Measurements from ENCODE around the gene SLC22A23. TPM values are rescaled to one million over a fixed set of nuclear protein-coding genes. Genes with fewer than 3 reads are reported as not detected.

Gene SLC22A23
- total RNA-seq, 2 experiments from 2014 or later = 0.75 to 0.83 TPM

GRCh38 chr6:3351105-3351676, 105.7 kb downstream of the SLC22A23 start:
- ChIA-PET CTCF (no interaction called here), POLR2A (no interaction called here)
- Mint-ChIP-seq H3K4me1 (peaks cover 7% of the 10 kb centered on the region), H3K27me3 (peaks cover 14% of the 10 kb centered on the region), H3K36me3 (ENCODE audit: low read depth) (no peaks in the 10 kb centered on the region), H3K9me3 (no peaks in the 10 kb centered on the region), H3K27ac (no peak overlapping the region), H3K4me3 (no peak overlapping the region)
- no peak for DNase-seq

GRCh38 chr6:3350252-3350796, 106.5 kb downstream of the SLC22A23 start:
- Mint-ChIP-seq H3K27me3 (peaks cover 12% of the 10 kb centered on the region), H3K36me3 (ENCODE audit: low read depth) (no peaks in the 10 kb centered on the region), H3K4me3 (no peak overlapping the region), H3K4me1 (peaks cover under 1% of the 10 kb centered on the region), H3K27ac (no peak overlapping the region), H3K9me3 (no peaks in the 10 kb centered on the region)
- no peak for DNase-seq
- POLR2A ChIA-PET = no interaction called here
- CTCF ChIA-PET = no interaction called here

DNA sequence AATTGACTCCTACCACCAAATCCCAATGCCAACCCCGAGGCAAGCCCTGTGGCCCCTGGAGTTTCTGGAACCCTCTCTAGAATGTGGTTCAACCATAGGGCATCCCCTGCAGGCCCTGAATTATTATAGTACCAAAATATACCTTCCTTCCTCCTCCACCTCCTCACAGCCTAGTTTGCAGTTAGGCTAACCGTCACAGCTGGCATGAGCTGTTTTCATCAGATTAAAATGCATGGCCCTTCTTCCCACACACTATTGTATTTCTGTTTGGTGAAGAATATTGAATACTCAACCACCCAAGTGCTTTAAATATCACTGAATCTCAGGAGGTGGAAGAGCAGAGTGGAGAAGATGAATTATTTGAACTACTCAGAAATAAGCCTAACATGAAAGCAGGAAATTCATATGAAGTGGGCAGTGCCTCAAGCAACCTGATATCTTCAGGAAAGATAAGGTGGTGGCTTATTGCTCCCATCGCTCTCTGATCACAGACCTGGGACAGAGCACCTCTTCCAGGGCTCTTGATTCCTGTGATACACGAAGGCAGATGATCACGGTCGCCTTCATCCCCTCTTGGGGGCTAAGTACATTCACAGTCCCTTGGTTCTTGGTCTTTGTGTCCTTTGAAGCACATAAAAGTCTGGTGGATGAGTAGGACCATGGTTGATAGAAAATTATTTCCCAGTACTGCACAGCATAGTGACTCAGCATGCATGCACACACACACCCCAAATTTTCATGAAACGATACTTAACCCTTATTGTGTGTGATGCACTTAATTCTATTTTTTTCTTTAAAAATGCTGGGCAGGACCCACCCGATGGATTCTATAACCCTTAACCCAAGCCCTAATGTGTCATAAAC, 107.2 kb downstream of the SLC22A23 start:
- POLR2A ChIA-PET = no interaction called here
- no peaks in the 10 kb centered on the region for H3K4me1 Mint-ChIP-seq
- no peak for DNase-seq
- no peaks in the 10 kb centered on the region for H3K36me3 Mint-ChIP-seq (ENCODE audit: low read depth)
- H3K27ac Mint-ChIP-seq = no peak overlapping the region
- CTCF ChIA-PET = interaction anchor here (1.6 kb wide), 1 partner anchor 13 kb away, joined by 3 read pairs; no protein-coding TSS in a partner anchor
- peaks cover 10% of the 10 kb centered on the region for H3K27me3 Mint-ChIP-seq
- no peak overlapping the region for H3K4me3 Mint-ChIP-seq
- no peaks in the 10 kb centered on the region for H3K9me3 Mint-ChIP-seq

DNA sequence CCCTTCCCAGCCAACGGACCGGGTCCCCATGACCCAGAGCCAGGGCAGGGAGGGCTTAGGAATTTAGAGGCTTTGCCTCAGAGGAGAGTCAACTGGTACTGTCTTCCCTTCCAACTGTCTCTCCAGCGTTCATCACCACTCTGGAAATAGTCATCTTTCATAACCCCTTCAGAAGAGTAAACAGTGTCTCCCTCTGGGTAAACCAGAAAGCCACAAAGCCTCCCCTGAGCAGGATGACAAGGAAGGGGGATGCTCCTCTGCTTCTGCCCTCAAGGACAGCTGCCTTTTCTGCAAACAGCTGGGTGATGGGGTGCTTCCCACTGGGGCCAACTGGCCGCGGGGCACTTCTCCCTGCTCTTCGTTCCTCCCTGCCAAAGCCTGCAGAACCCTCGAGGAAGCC, 108.0 kb downstream of the SLC22A23 start:
- ChIA-PET CTCF (interaction anchor here (1.6 kb wide), 1 partner anchor 12 kb away, joined by 3 read pairs; no protein-coding TSS in a partner anchor), POLR2A (no interaction called here)
- H3K27ac Mint-ChIP-seq = no peak overlapping the region
- peaks cover 6% of the 10 kb centered on the region for H3K27me3 Mint-ChIP-seq
- no peaks in the 10 kb centered on the region for H3K4me1 Mint-ChIP-seq
- no peak for DNase-seq
- no peaks in the 10 kb centered on the region for H3K9me3 Mint-ChIP-seq
- H3K36me3 Mint-ChIP-seq (ENCODE audit: low read depth) = no peaks in the 10 kb centered on the region
- H3K4me3 Mint-ChIP-seq = no peak overlapping the region

DNA sequence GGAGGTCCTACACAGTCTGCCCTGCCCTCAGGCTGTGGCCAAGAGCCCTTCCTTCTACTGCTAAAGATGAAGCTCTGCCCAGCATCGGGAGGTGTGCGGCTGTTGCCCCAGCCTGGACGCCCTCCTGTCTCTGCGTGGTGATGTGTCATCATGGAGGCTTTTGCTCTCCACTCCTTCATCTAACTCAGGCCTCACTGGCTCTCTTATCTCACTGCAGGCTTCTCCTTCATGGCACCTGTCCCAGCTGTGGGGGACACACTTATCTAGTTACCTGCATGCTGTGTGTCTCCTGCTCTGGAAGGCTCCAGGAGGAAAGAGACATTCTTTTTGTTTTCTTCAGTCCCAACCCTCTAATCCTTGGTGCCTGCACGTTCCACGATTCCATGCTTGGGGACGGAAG, 109.0 kb downstream of the SLC22A23 start:
- H3K27me3 Mint-ChIP-seq = peaks cover 6% of the 10 kb centered on the region
- no peaks in the 10 kb centered on the region for H3K9me3 Mint-ChIP-seq
- no peaks in the 10 kb centered on the region for H3K4me1 Mint-ChIP-seq
- H3K4me3 Mint-ChIP-seq = no peak overlapping the region
- no peak for DNase-seq
- ChIA-PET CTCF (interaction anchor here (1.6 kb wide), 1 partner anchor 11 kb away, joined by 3 read pairs; no protein-coding TSS in a partner anchor), POLR2A (no interaction called here)
- no peaks in the 10 kb centered on the region for H3K36me3 Mint-ChIP-seq (ENCODE audit: low read depth)
- H3K27ac Mint-ChIP-seq = no peak overlapping the region

DNA sequence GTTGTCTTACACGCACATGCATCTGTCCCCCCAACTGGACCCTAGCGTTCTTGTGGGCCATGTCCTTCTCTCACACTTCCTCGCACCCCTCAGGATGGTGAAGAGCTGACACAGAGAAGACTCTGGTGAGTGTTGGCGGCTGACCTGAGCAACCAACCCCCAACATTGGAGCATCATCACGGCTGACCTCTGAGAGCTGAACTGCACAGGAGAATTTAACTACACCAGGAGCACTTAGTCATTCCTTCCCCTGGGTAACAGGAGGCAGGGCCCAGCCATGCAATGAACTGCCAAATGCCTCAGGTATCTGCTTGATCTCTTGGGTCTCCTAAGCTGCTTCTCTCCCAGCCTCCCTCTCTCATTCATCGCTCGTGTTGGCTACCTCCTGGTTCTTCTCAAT, 109.6 kb downstream of the SLC22A23 start:
- no peak overlapping the region for H3K4me3 Mint-ChIP-seq
- POLR2A ChIA-PET = no interaction called here
- CTCF ChIA-PET = no interaction called here

DNA sequence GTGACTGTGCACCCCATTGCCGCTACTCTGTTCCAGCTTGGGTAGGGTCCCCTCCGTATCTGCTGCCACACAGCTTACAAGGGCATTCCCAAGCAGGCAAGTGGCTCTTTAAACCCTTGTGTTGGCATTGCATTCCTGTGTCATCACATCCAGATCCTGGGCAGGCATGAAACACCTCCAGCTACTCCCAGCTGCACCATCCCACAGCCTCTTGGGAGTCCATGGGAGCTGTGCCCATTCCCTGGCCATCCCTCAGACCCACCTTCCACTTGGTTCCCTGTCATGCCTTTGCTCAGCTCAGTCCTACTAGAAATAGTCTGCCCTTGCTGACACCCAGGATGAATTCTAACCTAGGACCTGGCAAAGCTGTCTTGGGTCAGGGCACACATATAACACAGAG, 110.4 kb downstream of the SLC22A23 start:
- Mint-ChIP-seq H3K36me3 (ENCODE audit: low read depth) (no peaks in the 10 kb centered on the region), H3K27me3 (peaks cover 3% of the 10 kb centered on the region)

More for the DNA sequence above, 109.6 kb downstream of the SLC22A23 start:
- no peak for DNase-seq
- H3K36me3 Mint-ChIP-seq (ENCODE audit: low read depth) = no peaks in the 10 kb centered on the region
- no peaks in the 10 kb centered on the region for H3K4me1 Mint-ChIP-seq
- no peak overlapping the region for H3K27ac Mint-ChIP-seq
- H3K27me3 Mint-ChIP-seq = peaks cover 6% of the 10 kb centered on the region
- H3K9me3 Mint-ChIP-seq = no peaks in the 10 kb centered on the region

GRCh38 chr6:3345836-3346235, 111.0 kb downstream of the SLC22A23 start:
- H3K4me3 Mint-ChIP-seq = no peak overlapping the region
- H3K9me3 Mint-ChIP-seq = no peaks in the 10 kb centered on the region
- peaks cover 3% of the 10 kb centered on the region for H3K27me3 Mint-ChIP-seq
- CTCF ChIA-PET = no interaction called here
- POLR2A ChIA-PET = no interaction called here
- H3K27ac Mint-ChIP-seq = no peak overlapping the region
- no peaks in the 10 kb centered on the region for H3K4me1 Mint-ChIP-seq
- no peak for DNase-seq
- H3K36me3 Mint-ChIP-seq (ENCODE audit: low read depth) = no peaks in the 10 kb centered on the region

More for the DNA sequence above, 110.4 kb downstream of the SLC22A23 start:
- no peak for DNase-seq
- Mint-ChIP-seq H3K4me1 (no peaks in the 10 kb centered on the region), H3K4me3 (no peak overlapping the region), H3K9me3 (no peaks in the 10 kb centered on the region), H3K27ac (no peak overlapping the region)
- ChIA-PET POLR2A (no interaction called here), CTCF (no interaction called here)

DNA sequence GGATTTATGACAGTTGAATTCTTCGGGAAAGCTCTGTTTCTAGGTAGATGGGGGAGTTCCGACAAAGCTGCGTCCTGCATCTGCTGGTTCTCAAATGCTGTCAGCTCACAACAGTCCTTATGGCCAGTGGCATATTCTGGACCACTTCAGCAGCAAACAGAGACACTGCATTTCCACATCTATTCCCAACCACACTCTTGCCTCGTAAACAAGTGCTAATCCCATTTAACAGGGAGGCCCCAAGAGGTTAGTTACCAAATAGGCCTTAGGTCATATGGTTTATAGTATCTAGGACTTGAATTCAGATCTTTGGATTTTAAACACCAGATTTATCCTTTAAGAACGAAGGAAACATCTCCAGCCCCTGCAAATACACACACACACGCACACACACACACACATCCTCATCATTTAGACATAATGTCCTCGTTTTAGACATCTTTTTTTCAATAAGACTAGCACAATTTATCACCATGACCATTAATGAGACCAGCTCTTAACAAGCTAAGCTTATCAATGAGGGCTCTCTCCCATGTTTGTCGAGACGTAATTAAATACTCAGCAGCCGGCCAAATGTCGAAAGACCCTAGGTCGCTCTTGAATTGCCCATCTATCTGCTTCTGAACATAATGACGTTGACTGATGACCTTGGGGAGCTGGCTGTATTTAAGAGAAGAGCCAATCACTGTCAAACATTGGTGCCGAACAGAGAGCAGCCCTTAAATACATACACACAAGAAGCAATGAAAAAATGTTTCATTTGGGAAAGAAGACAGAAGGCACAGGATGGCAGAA, 113.6 kb downstream of the SLC22A23 start:
- Mint-ChIP-seq H3K4me3 (no peak overlapping the region), H3K27ac (no peak overlapping the region), H3K4me1 (peaks cover 3% of the 10 kb centered on the region), H3K9me3 (no peaks in the 10 kb centered on the region), H3K36me3 (ENCODE audit: low read depth) (no peaks in the 10 kb centered on the region), H3K27me3 (peaks cover 3% of the 10 kb centered on the region)
- no peak for DNase-seq
- ChIA-PET CTCF (no interaction called here), POLR2A (no interaction called here)

DNA sequence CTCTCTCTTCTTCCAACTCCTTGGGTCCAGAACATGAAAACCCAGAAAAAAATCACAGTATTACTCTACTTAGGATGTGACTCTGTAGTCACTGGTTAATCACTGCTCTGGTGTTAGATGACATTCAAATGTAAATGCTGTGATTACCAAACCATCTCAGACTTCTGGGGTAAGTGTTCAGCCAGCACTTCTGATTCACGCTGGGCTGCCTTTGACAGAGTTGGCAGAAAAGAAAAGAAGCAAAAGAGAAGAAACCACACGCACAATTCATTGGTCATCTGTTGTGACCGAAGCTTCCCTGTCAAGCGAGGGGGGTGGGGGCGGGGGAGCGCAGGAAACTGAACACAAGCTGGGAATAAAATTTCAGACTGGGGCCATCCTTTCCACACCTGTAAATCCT, 115.4 kb downstream of the SLC22A23 start:
- Mint-ChIP-seq H3K27ac (no peak overlapping the region), H3K4me1 (peaks cover 7% of the 10 kb centered on the region), H3K4me3 (no peak overlapping the region), H3K9me3 (no peaks in the 10 kb centered on the region), H3K36me3 (ENCODE audit: low read depth) (no peaks in the 10 kb centered on the region), H3K27me3 (peaks cover 3% of the 10 kb centered on the region)
- DNase-seq = no peak
- POLR2A ChIA-PET = no interaction called here
- CTCF ChIA-PET = no interaction called here

GRCh38 chr6:3340894-3341293, 116.0 kb downstream of the SLC22A23 start:
- Mint-ChIP-seq H3K36me3 (ENCODE audit: low read depth) (no peaks in the 10 kb centered on the region), H3K4me3 (no peak overlapping the region), H3K27ac (no peak overlapping the region), H3K4me1 (peaks cover 7% of the 10 kb centered on the region), H3K27me3 (peaks cover under 1% of the 10 kb centered on the region), H3K9me3 (no peaks in the 10 kb centered on the region)
- DNase-seq = no peak
- ChIA-PET POLR2A (no interaction called here), CTCF (no interaction called here)

GRCh38 chr6:3340358-3340802, 116.5 kb downstream of the SLC22A23 start:
- CTCF ChIA-PET = no interaction called here
- Mint-ChIP-seq H3K4me3 (no peak overlapping the region), H3K4me1 (peaks cover 7% of the 10 kb centered on the region), H3K27ac (no peak overlapping the region), H3K27me3 (no peaks in the 10 kb centered on the region), H3K9me3 (no peaks in the 10 kb centered on the region), H3K36me3 (ENCODE audit: low read depth) (no peaks in the 10 kb centered on the region)
- DNase-seq = no peak
- POLR2A ChIA-PET = no interaction called here

DNA sequence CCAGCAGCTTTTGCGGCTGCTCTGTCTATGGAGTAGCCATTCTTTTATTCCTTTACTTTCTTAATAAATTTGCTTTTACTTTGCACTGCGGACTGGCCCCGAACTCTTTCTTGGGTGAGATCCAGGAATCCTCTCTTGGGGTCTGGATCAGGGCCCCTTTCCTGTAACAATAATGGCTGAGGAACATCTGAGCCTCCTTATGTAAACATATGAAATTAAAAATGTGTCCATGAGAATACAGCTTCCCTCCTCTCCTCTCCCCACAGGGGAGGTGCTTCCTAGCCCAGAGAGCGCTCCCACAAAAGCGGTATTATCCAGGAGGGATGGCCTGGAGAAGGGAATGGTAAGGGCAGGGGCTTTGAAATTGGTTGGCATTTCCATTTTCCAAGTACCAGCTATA, 117.0 kb downstream of the SLC22A23 start:
- Mint-ChIP-seq H3K27me3 (no peaks in the 10 kb centered on the region), H3K4me1 (peaks cover 7% of the 10 kb centered on the region)
- CTCF ChIA-PET = no interaction called here

More for the DNA sequence above, 117.0 kb downstream of the SLC22A23 start:
- POLR2A ChIA-PET = no interaction called here
- Mint-ChIP-seq H3K36me3 (ENCODE audit: low read depth) (no peaks in the 10 kb centered on the region), H3K4me3 (no peak overlapping the region), H3K9me3 (no peaks in the 10 kb centered on the region), H3K27ac (no peak overlapping the region)
- no peak for DNase-seq
